ENCODE data around the gene GCAT.
"Not testable (repeated sequence)": the region's sequence is repeated elsewhere in the genome, so short reads cannot be mapped to it uniquely, and the experiment has no call there.

GCAT gene

DNA sequence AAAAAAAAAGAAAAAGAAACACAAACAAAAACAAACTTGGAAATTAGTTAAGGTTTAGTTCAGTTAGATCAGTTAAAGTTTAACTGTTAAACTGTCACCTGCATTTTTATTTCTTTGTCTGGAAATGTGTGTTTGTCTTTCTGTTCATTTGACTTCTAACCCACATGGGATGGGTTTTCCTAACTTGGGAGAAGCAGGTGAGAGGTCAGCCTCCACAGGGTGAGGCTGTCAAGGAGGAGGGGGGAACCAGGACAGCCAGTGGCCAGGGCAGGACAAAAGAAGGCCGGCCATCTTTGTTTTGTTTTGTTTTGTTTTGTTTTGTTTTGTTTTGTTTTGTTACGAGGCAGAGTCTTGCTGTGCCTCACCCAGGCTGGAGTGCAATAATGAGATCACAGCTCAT, 13.4 kb upstream of the GCAT start:
- no CpG with 5 or more reads among the region's 2 CpGs for WGBS (ENCODE audit: extremely low coverage, insufficient coverage, insufficient read length)
- Histone ChIP-seq H3K27me3 (ENCODE audit: insufficient read depth, low read length) (no peaks in the 10 kb centered on the region), H3K4me2 (ENCODE audit: low read length) (no peak overlapping the region), H3K9ac (ENCODE audit: low read length) (no peak overlapping the region), H3K27ac (ENCODE audit: low read depth, low read length) (no peak overlapping the region), H3K23ac (ENCODE audit: low read length) (no peak overlapping the region), H2AK5ac (ENCODE audit: low read length) (no peak overlapping the region), H3K14ac (ENCODE audit: low read length) (no peak overlapping the region), H4K12ac (ENCODE audit: low read depth, low read length) (no peak overlapping the region), H3K79me1 (ENCODE audit: low read length) (no peaks in the 10 kb centered on the region), H3K18ac (ENCODE audit: low read length) (no peak overlapping the region), H3K9me3 (ENCODE audit: insufficient read depth, low read depth, low read length) (no peaks in the 10 kb centered on the region), H3K4me1 (ENCODE audit: control insufficient read depth in 1 of 2, insufficient read depth in 2 of 2, low read length in 2 of 2) (peaks cover 2 to 3% of the 10 kb centered on the region in 2 experiments), H4K8ac (ENCODE audit: low read depth, low read length) (no peak overlapping the region), H2AFZ (ENCODE audit: insufficient read depth, low read length, poor library complexity) (peak overlapping the region; percentile 35), H2BK120ac (ENCODE audit: insufficient read depth, low read length, poor library complexity) (no peak overlapping the region), H2BK5ac (ENCODE audit: low read depth, low read length, poor library complexity) (no peak overlapping the region), H4K91ac (ENCODE audit: low read depth, low read length) (no peak overlapping the region), H3K4ac (ENCODE audit: low read depth, low read length) (no peak overlapping the region), H2BK12ac (ENCODE audit: low read length) (no peak overlapping the region), H3K79me2 (ENCODE audit: control insufficient read depth, insufficient read depth, low read length, poor library complexity) (no peaks in the 10 kb centered on the region), H3K36me3 (ENCODE audit: control insufficient read depth in 1 of 2, insufficient read depth in 2 of 2, low read length in 2 of 2) (no peaks in the 10 kb centered on the region), H3K4me3 (ENCODE audit: low read depth, low read length) (no peak overlapping the region)
- DNase-seq: peak; percentile 78 to 89

DNA sequence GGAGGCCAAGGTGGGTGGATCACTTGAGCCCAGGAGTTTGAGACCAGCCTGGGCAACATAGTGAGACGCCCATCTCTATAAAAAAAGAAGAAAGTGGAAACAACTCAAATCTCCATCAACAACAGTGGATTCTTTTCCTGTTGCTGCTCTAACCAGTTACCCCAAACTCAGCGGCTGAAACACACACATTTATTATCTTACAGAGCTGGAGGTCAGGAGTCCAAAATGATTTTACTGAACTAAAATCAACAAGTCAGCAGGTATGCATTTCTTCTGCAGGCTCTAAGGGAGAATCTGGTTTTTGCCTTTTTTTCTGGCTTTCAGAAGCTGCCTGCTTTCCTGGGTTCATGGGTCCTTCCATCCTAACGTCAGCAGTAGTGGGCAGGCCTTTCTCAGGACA, 11.7 kb upstream of the GCAT start:
- H3K4ac ChIP-seq (ENCODE audit: low read depth, low read length): no peak overlapping the region
- H3K4me2 ChIP-seq (ENCODE audit: low read length): no peak overlapping the region
- H3K14ac ChIP-seq (ENCODE audit: low read length): no peak overlapping the region
- no peak for DNase-seq
- H3K79me2 ChIP-seq (ENCODE audit: control insufficient read depth, insufficient read depth, low read length, poor library complexity): no peaks in the 10 kb centered on the region
- no peak overlapping the region for H4K91ac ChIP-seq (ENCODE audit: low read depth, low read length)
- no peak overlapping the region for H4K12ac ChIP-seq (ENCODE audit: low read depth, low read length)
- H3K23ac ChIP-seq (ENCODE audit: low read length): no peak overlapping the region
- WGBS (ENCODE audit: extremely low coverage, insufficient coverage, insufficient read length): no CpG with 5 or more reads among the region's 3 CpGs
- no peak overlapping the region for H2AFZ ChIP-seq (ENCODE audit: insufficient read depth, low read length, poor library complexity)
- H3K9ac ChIP-seq (ENCODE audit: low read length): no peak overlapping the region
- H3K27me3 ChIP-seq (ENCODE audit: insufficient read depth, low read length): no peaks in the 10 kb centered on the region
- no peaks in the 10 kb centered on the region for H3K36me3 ChIP-seq (ENCODE audit: control insufficient read depth in 1 of 2, insufficient read depth in 2 of 2, low read length in 2 of 2)
- H3K4me3 ChIP-seq (ENCODE audit: low read depth, low read length): no peak overlapping the region
- H3K9me3 ChIP-seq (ENCODE audit: insufficient read depth, low read depth, low read length): no peaks in the 10 kb centered on the region
- H3K27ac ChIP-seq (ENCODE audit: low read depth, low read length): no peak overlapping the region
- H3K79me1 ChIP-seq (ENCODE audit: low read length): no peaks in the 10 kb centered on the region
- H2BK12ac ChIP-seq (ENCODE audit: low read length): no peak overlapping the region
- no peak overlapping the region for H2BK120ac ChIP-seq (ENCODE audit: insufficient read depth, low read length, poor library complexity)
- no peak overlapping the region for H2AK5ac ChIP-seq (ENCODE audit: low read length)
- H2BK5ac ChIP-seq (ENCODE audit: low read depth, low read length, poor library complexity): no peak overlapping the region
- no peak overlapping the region for H4K8ac ChIP-seq (ENCODE audit: low read depth, low read length)
- no peak overlapping the region for H3K18ac ChIP-seq (ENCODE audit: low read length)
- peaks cover 2 to 3% of the 10 kb centered on the region in 2 experiments for H3K4me1 ChIP-seq (ENCODE audit: control insufficient read depth in 1 of 2, insufficient read depth in 2 of 2, low read length in 2 of 2)

DNA sequence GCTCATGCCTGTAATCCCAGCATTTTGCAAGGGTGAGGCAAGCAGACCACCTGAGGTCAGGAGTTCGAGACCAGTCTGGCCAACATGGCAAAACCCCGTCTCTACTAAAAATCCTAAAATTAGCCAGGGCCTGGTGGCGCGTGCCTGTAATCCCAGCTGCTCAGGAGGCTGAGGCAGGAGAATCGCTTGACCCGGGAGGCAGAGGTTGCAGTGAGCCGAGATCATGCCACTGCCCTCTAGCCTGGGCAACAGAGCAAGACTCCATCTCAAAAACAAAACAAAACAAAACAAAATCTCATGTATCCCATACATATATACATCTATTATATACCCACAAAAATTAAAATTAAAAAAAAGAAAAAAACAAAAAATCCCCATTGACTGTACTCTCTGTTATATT, 10.5 kb upstream of the GCAT start:
- not testable (repeated sequence) for H3K27ac ChIP-seq (ENCODE audit: low read depth, low read length); H2BK5ac ChIP-seq (ENCODE audit: low read depth, low read length, poor library complexity); H3K9ac ChIP-seq (ENCODE audit: low read length); H3K18ac ChIP-seq (ENCODE audit: low read length); H3K9me3 ChIP-seq (ENCODE audit: insufficient read depth, low read depth, low read length); H3K4me1 ChIP-seq (ENCODE audit: control insufficient read depth in 1 of 2, insufficient read depth in 2 of 2, low read length in 2 of 2); H3K23ac ChIP-seq (ENCODE audit: low read length); H2BK120ac ChIP-seq (ENCODE audit: insufficient read depth, low read length, poor library complexity); H4K8ac ChIP-seq (ENCODE audit: low read depth, low read length); H2AK5ac ChIP-seq (ENCODE audit: low read length); H2BK12ac ChIP-seq (ENCODE audit: low read length); H3K4me3 ChIP-seq (ENCODE audit: low read depth, low read length); H3K4me2 ChIP-seq (ENCODE audit: low read length); H3K27me3 ChIP-seq (ENCODE audit: insufficient read depth, low read length); H2AFZ ChIP-seq (ENCODE audit: insufficient read depth, low read length, poor library complexity); H3K4ac ChIP-seq (ENCODE audit: low read depth, low read length); H3K14ac ChIP-seq (ENCODE audit: low read length); H3K79me2 ChIP-seq (ENCODE audit: control insufficient read depth, insufficient read depth, low read length, poor library complexity); DNase-seq; H3K36me3 ChIP-seq (ENCODE audit: control insufficient read depth in 1 of 2, insufficient read depth in 2 of 2, low read length in 2 of 2); H3K79me1 ChIP-seq (ENCODE audit: low read length); H4K12ac ChIP-seq (ENCODE audit: low read depth, low read length); H4K91ac ChIP-seq (ENCODE audit: low read depth, low read length)
- WGBS (ENCODE audit: extremely low coverage, insufficient coverage, insufficient read length): no CpG with 5 or more reads among the region's 7 CpGs

DNA sequence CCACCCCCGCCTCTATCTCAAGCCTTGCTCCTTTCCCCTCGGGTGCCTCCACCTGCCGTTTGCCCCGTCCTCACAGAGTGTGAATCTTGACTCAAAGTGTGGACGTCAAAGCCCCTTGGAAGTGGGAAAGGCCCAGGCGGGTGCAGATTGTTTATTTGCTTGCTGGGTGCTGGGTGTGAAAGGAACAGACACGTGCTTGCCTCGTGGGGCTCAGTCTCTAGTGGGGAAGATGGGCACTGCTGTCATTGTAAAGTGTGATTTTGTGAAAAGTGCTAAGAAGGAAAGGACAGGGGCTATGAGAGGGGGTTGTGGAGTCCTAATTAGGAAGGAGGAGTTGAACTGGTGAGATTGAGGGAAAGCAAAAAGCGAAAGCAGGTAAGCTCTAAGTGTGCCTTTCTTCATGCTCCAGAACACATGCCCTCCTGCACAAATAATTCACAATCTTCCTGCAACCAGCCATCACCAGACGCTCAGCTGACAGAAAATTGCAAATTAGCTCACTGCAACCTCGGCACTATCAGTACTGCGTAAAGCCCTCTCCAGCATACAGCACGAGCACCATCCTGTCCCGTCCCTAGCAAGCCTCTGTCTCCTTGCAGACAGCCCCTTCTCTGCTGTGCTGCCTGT, 9.7 kb upstream of the GCAT start:
- no CpG with 5 or more reads among the region's 14 CpGs for WGBS (ENCODE audit: extremely low coverage, insufficient coverage, insufficient read length)
- H3K18ac ChIP-seq (ENCODE audit: low read length): no peak overlapping the region

More for the DNA sequence above, 9.7 kb upstream of the GCAT start:
- Histone ChIP-seq H3K27me3 (ENCODE audit: insufficient read depth, low read length) (no peaks in the 10 kb centered on the region), H3K79me2 (ENCODE audit: control insufficient read depth, insufficient read depth, low read length, poor library complexity) (no peaks in the 10 kb centered on the region), H3K4me2 (ENCODE audit: low read length) (no peak overlapping the region), H3K4me1 (ENCODE audit: control insufficient read depth in 1 of 2, insufficient read depth in 2 of 2, low read length in 2 of 2) (peaks cover 2 to 4% of the 10 kb centered on the region in 2 experiments), H3K4me3 (ENCODE audit: low read depth, low read length) (no peak overlapping the region), H4K91ac (ENCODE audit: low read depth, low read length) (no peak overlapping the region), H2BK120ac (ENCODE audit: insufficient read depth, low read length, poor library complexity) (no peak overlapping the region), H3K4ac (ENCODE audit: low read depth, low read length) (no peak overlapping the region), H3K14ac (ENCODE audit: low read length) (no peak overlapping the region), H3K23ac (ENCODE audit: low read length) (no peak overlapping the region), H2BK5ac (ENCODE audit: low read depth, low read length, poor library complexity) (no peak overlapping the region), H2AFZ (ENCODE audit: insufficient read depth, low read length, poor library complexity) (no peak overlapping the region), H3K27ac (ENCODE audit: low read depth, low read length) (no peak overlapping the region), H4K12ac (ENCODE audit: low read depth, low read length) (no peak overlapping the region), H2AK5ac (ENCODE audit: low read length) (no peak overlapping the region), H3K79me1 (ENCODE audit: low read length) (peaks cover 5% of the 10 kb centered on the region), H4K8ac (ENCODE audit: low read depth, low read length) (no peak overlapping the region), H3K9ac (ENCODE audit: low read length) (no peak overlapping the region), H3K36me3 (ENCODE audit: control insufficient read depth in 1 of 2, insufficient read depth in 2 of 2, low read length in 2 of 2) (no peaks in the 10 kb centered on the region), H3K9me3 (ENCODE audit: insufficient read depth, low read depth, low read length) (no peaks in the 10 kb centered on the region), H2BK12ac (ENCODE audit: low read length) (no peak overlapping the region)
- peak in 1 of 2 donors; percentile 13 for DNase-seq

Measured in trophoblast cell (in vitro differentiated cells and primary cell).